Urothelium cell line (cell line): ENCODE results near the gene THOC6.
A peak's percentile ranks its signal among the peaks of the same experiment; 100 is the strongest.

Experiments used
- DNase-seq: peaks from one replicate; pipeline ENCODE4 v3.0.0; 2011; ENCODE audit warnings: low spot score, mixed read lengths
- FAIRE-seq: peaks from 2 replicates; lab custom pipeline; 2011; peaks lifted over from hg19 to GRCh38; lab: Jason Lieb, UNC

The THOC6 gene

DNA sequence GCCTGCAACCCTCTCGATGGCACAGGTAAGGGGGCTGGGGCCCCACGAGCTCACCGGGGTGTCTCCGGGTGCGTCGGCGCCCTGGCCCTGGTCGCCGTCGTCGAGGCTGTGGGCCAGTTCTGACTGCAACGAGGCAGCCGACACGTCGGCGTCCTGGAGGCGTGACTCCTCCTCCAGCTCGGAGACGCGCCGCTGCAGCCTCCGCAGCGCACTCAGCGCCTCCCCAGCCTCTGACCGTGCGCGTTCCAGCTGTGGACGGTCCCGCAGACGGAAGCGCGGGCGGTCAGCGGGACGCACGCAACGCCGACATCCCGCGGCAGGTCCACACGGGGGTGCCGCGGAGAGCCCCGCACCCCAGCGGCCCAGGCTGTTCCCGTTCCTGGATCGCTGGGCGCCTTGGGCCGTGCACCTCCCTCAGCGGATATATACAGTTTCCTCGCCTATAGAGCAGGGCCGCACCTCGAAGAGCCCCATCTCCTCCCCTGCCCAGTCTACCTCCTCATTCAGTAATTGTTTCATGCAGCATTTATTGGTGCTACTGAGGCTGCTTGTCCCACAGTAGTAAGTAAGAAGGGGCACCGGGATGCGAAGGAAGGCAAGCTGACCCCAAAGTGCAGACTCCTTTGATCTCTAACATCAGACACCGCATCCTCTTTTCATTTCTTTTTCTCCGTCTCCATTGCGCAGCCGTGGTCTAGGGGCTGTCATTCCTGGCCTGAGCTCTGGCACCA, 5.8 kb downstream of the THOC6 start:
- DNase-seq: no peak
- FAIRE-seq: no peak

DNA sequence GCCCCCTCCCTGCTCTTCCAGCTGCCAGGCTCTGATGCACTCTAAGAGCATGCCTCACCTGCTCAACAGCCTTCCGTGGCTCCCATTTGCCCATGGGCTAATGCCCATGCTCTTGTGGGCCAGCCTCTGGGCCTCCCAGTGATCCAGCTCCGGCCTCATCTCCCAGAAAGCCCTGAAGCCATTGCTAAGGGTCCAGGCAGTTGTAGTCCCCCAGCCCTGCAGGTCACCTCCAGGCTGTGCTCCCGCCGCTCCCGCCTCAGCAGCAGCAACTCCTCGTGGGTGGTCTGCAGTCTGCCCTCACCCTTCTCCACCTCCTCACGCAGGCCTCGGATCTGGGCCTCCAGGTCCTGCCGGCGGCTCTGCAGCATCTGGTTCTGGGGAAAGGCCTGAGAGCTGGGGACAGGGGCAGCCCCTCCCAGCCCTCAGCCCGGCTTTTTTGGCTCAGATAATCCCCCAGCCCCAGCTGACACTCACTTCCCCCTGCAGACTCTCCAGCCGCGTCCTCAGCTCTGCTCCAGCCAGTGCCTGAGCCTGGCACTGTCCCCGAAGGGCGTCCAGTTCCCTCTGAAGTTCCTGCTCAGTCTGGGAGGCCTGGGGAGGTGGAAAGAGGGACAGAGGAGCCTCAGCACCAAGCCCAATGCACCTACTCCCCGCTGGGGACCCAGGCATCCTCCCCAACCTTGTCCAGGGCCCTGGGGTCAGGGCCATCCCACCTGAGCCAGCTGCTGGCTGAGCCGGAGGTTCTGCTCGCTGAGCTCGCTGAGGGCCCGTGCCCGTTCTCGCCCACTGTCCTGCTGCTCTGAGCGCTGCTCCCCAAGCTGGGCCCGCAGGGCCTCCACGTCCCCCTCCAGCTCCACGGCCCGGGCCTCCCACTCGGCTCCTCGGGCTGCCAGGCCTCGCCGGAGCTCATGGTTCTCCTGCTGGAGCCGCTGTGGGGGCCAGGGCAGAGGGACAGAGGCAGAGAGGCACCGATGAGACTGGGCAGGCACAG, 6.7 kb downstream of the THOC6 start:
- no peak for DNase-seq
- no peak for FAIRE-seq

DNA sequence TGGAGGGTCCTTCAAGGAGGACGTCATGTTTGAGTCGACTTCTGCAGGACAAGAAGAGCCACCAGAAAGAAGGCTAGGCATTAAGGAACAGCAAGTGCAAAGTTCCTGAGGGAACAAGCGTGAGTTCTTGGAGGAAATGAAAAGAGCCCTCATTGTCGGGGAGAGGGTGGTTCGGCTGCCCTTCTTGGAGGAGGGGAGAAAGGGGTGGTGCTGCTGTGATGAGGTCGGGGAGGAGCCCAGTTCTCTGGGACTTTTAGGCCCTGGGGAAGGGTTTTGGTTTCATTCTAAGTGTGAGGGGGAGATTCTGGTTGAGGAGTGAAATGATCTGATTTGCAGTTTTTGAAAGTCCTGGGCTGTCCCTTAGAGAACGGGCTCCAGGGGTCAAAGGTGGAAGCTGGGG, 8.8 kb downstream of the THOC6 start:
- no peak for FAIRE-seq
- no peak for DNase-seq

DNA sequence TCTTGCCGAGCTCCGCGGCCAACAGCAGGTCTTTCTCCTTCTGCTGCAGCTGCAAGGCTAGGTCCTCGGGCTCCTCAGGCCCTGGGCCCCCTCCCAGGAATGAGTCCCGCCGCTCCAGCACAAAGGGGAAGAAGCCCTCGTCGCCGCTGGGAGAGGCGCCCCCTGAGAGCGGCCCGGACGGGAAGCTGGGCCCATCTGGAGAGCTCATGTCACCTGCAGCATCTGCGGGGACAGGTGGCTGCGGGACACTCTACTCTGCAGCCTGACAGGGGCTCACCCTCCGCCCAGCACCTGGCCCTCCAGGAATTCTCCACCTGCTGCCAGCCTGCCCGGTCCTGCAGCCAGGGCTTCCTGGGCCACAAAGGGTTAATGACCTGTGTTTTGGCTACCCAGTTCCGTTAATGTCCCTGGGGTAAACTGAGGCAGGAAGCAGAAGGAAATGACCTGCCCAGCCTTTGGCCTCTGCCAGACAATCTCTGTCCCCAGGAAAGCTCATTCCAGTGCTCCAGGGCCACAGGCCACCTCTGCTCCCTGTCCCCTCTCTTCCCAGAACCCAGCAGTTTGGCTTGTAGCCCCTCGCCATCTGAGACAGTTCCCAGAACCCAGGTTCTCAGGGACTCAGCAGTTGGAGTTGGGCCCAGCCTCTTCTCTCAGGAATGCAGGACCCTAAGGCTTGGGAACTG, 11.6 kb downstream of the THOC6 start:
- FAIRE-seq: no peak

DNA sequence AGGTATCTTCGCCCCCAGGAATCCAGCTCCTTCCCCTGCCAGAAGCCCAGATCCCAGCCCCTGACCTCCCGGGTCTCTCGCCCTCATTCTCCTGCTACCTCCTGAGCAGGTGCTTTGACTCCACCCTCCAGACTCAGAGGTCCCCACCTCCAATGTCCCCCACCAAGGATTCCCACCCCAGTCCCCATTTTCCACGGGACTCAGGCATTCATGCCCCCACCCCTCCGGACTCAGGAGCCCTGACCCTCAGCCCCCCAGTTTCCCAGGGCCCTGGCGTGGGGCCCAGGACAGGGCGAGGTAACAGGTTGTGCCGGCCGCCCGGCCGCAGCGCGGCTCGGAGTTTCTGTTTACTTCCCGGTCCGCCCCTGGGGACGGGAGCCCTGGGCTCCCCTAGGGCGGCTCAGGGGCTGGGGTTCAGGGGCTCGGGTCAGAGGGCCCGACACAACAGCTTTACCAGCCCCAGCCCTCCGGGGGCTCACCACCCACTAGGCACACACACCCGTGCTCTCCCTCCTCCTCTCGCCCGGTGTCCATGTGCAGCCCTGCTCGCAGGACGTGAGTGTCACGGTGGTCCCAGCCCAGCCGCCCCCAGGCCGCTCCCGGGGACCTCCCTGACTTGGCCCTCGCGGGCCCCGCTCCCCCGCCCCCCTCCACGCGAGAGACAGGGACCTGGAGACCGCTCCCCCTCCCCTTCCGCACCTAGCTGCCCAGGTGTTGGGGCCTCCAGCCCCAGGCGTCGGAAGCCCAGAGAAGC, 12.3 kb downstream of the THOC6 start:
- no peak for FAIRE-seq
- DNase-seq: no peak

More for the DNA sequence above, 11.6 kb downstream of the THOC6 start:
- no peak for DNase-seq

DNA sequence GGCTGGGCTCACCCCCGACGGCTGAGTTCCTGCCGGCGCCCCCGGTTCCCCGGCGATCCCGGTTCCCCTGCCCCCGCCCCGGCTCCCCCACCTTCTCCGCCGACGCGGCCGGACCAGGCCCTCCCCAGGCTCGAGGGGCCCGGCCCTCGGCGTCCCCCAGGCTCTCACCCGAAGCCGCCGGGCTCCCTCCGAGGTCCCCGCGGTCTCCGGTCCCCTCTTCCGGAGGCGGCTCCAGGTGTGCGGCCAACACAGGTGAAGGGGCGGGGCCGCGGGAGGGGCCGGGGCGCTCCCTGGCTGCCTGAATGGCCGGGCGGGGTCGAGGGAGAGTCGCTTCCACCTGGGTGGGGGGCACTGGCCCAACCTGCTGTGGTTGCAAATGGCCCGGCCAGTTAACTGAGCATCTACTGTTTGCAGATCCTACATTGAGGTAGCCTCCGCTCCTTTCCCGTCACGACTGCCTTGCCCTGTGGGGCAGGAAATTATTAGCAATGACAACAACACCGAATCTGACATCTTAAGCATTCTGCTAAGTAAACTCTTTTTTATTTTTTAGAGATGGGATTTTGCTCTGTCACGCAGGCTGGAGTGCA, 13.0 kb downstream of the THOC6 start, which contains the start of gene BICDL2:
Gene BICDL2 (minus strand): TSS at position 219 of the 590 bp plus-strand sequence. CDS start 1,448 bp downstream, outside the sequence.
- DNase-seq: no peak
- FAIRE-seq: no peak

DNA sequence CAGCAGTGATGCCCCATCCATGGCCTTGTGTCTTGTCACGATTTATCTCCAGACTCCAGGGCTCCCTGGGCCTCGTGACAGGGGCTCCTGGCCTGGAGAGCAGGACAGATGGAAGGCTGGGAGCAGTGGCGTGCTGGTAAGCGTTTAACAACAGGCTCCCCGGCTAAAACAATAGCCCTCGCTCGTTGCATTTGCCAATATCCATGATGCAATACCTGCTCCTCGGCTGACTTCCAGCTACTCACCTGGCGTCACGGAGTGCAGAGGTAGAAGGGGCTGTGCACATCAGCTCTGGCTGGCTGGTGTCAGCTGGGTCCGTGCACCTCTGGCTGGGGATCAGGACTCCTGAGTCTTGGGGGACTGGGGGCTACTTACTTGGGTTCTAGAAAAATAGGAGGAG, 14.4 kb downstream of the THOC6 start:
- DNase-seq: no peak

DNA sequence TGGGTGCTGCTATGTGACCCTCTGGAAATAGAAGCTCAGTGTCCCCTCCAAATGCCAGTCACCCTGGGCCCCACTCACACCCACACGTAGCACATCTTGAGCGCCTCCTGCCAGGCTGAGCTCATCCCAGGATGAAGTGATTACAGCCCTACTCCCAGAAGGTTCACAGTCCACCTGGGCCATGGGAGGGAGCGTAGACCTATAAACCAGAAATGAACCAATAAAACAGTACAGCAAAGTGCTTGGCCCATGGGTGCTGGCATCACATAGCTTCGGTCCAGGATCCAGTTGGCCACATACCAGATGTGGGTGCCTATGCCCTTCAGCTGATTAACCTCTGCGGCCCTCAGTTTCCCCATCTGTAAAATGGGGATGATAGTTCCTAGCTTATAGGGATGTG, 15.1 kb downstream of the THOC6 start:
- DNase-seq: no peak
- no peak for FAIRE-seq

More for the DNA sequence above, 14.4 kb downstream of the THOC6 start:
- FAIRE-seq: peak; percentile 37

DNA sequence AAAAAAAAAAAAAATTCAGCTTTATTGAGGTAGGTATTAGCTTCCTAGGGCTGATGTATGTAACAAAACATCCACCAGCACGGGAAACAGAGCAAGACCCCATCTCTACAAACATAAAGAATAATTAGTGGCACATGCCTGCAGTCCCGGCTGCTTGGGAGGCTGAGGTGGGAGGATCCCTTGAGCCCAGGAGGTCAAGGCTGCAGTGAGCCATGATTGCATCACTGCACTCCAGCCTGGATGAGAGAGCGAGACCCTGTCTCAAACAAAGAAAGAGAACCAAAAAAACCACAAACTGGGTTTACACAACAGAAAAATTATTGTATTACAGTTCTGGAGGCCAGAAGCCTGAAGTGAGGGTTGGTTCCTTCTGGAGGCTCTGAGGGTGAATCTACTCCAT, 18.5 kb downstream of the THOC6 start:
- DNase-seq (no peak), FAIRE-seq (no peak)

DNA sequence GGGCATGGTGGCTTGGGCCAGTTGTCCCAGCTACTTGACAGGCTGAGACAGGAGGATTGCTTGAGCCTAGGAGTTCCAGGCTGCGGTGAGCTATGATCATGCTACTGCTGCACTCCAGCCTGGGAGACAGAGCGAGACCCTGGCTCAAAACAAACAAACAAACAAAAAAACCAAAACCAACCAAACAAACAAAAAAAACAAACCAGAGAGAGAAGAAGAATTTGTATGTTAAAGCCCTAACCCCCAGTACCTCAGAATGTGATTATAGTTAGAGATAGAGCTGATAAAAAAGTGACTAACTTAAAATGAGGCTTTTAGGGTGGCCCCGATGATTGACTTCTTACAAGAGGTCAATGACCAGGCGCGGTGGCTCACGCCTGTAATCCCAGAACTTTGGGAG, 20.9 kb downstream of the THOC6 start:
- FAIRE-seq (no peak), DNase-seq (no peak)

DNA sequence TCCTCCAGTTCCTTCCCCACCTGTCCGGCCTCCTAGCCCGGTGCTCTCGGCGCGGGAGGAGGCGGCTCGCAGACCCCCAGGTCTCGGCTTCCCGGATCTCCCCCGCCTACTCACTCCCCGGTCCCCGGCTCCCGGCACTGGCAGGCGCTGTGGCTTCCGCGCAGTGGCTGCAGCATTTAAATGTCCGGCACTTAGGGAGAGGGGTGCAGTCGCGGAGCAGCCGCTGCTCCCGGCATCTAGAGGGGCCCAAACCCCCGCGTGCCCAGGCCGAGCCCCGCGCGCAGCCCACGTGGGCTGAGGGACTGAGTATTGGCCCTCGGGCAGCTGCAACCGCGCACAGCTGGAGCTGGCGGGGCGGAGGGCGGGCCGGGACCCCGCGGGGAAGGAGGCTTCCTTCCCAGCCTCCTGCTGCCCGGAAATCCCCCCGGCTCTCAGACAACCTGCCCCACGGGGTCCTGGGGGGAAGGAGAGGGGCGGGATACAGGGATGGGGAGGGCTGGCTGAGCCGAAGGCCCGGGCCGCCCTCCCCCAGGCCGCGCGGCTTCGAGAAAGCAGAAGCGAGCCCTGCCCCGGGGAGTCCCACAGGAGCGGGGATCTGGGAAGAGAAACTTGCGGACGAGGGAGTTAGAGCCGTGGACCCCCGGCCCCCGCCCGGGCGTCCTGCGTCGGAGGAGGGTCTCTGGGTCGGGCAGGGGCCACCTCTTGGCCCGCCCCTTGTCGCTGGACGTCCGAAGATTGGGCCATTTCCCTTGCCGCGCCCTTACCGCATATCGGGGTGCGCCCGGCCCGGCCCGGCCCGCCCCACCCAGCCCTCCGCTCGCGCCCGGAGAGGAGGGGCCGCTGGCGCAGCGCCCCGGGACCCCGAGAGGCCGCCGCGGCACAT, 22.2 kb downstream of the THOC6 start, which contains the start of gene MMP25:
Gene MMP25 (plus strand): TSS at position 804 of the 883 bp plus-strand sequence. CDS start 357 bp downstream, outside the sequence.
- no peak for FAIRE-seq
- DNase-seq: peak; percentile 65

DNA sequence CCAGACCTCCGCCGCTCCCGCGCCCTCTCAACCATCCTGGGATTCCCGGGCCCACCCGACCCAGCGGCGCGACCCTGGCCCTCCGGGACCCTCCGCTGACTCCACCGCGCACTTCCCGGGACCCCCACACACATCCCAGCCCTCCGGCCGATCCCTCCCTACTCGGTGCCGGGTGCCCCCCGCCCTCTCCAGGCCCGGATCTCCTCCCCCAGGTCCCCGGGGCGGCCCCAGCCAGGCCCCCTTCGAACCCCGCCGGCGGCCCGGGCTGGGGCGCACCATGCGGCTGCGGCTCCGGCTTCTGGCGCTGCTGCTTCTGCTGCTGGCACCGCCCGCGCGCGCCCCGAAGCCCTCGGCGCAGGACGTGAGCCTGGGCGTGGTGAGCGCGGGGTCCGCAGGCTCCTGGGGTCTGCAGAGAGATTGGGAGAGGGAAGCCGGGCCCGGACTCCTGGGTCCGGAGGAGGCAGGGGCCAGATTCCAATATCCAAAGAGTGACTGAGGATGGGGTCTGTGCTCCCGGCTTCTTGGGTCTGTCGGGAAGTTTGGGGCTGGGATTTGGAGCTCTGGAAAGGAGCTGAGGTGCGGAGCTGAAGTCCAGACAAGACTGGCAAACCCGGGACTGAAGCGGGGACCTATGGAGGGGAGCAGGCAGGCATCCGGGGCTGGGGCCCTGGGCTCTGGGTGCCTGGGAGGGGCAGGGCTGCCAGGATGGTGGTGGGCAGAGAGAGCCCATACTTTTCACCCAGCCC, 23.0 kb downstream of the THOC6 start:
- DNase-seq (no peak), FAIRE-seq (no peak)

DNA sequence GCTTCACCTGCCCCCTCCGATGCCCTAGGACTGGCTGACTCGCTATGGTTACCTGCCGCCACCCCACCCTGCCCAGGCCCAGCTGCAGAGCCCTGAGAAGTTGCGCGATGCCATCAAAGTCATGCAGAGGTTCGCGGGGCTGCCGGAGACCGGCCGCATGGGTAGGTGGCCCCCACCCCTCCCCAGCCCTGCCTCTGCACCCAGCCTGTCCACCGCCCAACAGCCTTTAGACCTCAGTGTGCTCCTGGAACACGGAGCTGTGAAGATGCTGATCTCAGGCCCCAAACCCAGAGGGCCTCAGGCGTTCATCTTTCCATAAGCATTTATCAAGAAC, 23.5 kb downstream of the THOC6 start:
- DNase-seq: no peak
- FAIRE-seq: no peak

DNA sequence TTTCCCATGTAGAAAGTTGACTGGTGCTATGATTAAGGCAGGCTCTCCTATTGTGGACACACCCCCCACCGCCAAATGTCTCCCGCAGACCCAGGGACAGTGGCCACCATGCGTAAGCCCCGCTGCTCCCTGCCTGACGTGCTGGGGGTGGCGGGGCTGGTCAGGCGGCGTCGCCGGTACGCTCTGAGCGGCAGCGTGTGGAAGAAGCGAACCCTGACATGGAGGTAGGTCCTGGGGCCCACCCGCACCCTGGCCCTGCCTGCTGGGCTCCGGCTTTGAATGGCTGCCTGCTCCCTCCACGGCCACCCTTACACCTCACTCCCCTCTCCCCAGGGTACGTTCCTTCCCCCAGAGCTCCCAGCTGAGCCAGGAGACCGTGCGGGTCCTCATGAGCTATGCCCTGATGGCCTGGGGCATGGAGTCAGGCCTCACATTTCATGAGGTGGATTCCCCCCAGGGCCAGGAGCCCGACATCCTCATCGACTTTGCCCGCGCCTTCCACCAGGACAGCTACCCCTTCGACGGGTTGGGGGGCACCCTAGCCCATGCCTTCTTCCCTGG, 26.2 kb downstream of the THOC6 start:
- DNase-seq: no peak
- FAIRE-seq: no peak

DNA sequence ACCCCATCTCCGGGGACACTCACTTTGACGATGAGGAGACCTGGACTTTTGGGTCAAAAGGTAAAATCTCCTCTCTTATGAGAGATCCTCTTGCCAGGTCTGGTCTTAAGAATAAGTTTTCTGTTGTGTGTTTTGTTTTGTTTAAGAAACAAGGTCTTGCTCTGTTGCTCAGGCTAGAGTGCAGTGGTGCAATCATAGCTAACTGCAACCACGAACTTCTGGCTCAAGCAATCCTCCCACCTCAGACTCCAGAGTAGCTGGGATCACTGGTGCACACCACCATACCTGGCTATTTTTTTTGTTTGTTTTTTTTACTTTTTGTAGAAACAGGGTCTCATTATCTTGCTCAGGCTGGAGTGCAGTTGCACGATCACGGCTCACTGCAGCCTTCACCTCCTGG, 26.7 kb downstream of the THOC6 start:
- FAIRE-seq: no peak
- DNase-seq: no peak

DNA sequence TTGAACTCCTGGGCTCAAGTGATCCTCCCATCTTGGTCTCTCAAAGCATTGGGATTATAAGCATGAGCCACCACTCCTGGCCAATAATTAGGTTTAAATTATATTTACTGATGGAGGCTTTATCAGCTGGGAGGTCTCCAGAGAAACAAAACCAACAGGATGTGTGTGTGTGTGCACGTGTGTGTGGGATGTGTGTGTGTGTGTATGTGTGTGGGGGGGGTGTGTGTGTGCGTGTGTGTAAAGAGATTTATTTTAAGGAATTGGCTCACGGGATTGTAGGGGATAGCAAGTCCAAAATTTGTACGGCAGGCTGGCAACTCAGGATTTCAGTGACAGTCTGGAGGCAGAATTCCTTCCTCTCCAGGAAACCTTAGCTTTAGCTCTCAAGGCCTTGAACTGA, 27.2 kb downstream of the THOC6 start:
- FAIRE-seq (no peak), DNase-seq (no peak)

DNA sequence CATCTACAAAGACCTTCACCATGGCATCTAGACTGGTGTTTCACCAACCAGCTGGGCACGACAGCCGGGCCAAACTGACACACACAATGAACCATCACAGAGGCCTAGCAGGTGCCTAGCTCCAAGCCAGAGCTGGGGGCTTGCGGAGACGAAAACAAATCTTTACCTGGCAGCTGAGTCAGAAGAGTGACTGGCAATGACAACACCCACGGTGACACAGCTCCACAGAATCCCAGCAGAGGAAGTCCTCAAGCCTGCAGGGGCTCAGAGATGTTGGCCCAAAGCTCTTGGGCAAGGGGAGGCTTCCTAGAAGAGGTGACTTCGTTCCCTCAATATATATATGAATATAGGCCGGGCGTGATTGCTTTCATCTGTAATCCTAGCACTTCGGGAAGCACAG, 27.7 kb downstream of the THOC6 start:
- FAIRE-seq (no peak), DNase-seq (no peak)
